WTC11 (cell line): Measurements from ENCODE around the gene RECK.

Experiments used
- CBFB ChIP-seq: sonication (generic); formaldehyde crosslinking; IDR thresholded peaks from 2 replicates; pipeline ENCODE4 v1.8.1; 2022; ENCODE audit warnings: mild to moderate bottlenecking, low read depth, missing genetic modification reagents
- ELF4 ChIP-seq: sonication (generic); formaldehyde crosslinking; IDR thresholded peaks from 2 replicates; pipeline ENCODE4 v1.8.1; 2022; ENCODE audit warnings: low read depth, mild to moderate bottlenecking, moderate library complexity, missing genetic modification reagents
- FOXJ3 ChIP-seq: sonication (generic); formaldehyde crosslinking; IDR thresholded peaks from 2 replicates; pipeline ENCODE4 v1.9.0; 2021; ENCODE audit warnings: missing genetic modification reagents, mild to moderate bottlenecking, borderline replicate concordance
- MYBL2 ChIP-seq: sonication (generic); formaldehyde crosslinking; IDR thresholded peaks from 2 replicates; pipeline ENCODE4 v1.8.1; 2023; ENCODE audit warnings: mild to moderate bottlenecking, moderate library complexity, missing genetic modification reagents
- ZNF416 ChIP-seq: fragments of 250-450 bp; sonication (Bioruptor Pico); IDR thresholded peaks from 2 replicates; pipeline ENCODE4 v1.9.0; 2021; ENCODE audit warnings: mild to moderate bottlenecking, inconsistent platforms
- ZNF423 ChIP-seq: fragments of 250-450 bp; sonication (Bioruptor Pico); IDR thresholded peaks from 2 replicates; pipeline ENCODE4 v2.1.2; 2022; ENCODE audit warnings: mild to moderate bottlenecking, moderate library complexity
- TF ChIP-seq, protein P1 (sequence below): fragments of 200-600 bp; IDR thresholded peaks from 2 replicates; pipeline ENCODE4 v1.8.0; 2022; ENCODE audit warnings: antibody characterized with exemption
- TF ChIP-seq, protein P2 (sequence below): fragments of 250-450 bp; sonication (Bioruptor Pico); IDR thresholded peaks from 2 replicates; pipeline ENCODE4 v2.1.2; 2022; ENCODE audit warnings: mild to moderate bottlenecking, moderate library complexity
- TF ChIP-seq, protein P3 (sequence below): sonication (generic); formaldehyde crosslinking; IDR thresholded peaks from 2 replicates; pipeline ENCODE4 v1.8.0; 2023; ENCODE audit warnings: missing genetic modification reagents, mild to moderate bottlenecking, borderline replicate concordance
- TF ChIP-seq, protein P4 (sequence below): sonication (generic); formaldehyde crosslinking; IDR thresholded peaks from 2 replicates; pipeline ENCODE4 v1.8.0; 2022; ENCODE audit warnings: mild to moderate bottlenecking, missing genetic modification reagents
- TF ChIP-seq, protein P5 (sequence below): sonication (generic); formaldehyde crosslinking; IDR thresholded peaks from 2 replicates; pipeline ENCODE4 v1.8.1; 2022; ENCODE audit warnings: low read depth, mild to moderate bottlenecking, moderate library complexity, missing genetic modification reagents, borderline replicate concordance
- TF ChIP-seq, protein P6 (sequence below): sonication (generic); formaldehyde crosslinking; IDR thresholded peaks from 2 replicates; pipeline ENCODE4 v1.8.0; 2023; ENCODE audit warnings: missing genetic modification reagents
- TF ChIP-seq, protein P7 (sequence below): sonication (generic); formaldehyde crosslinking; IDR thresholded peaks from 2 replicates; pipeline ENCODE4 v1.8.0; 2022; ENCODE audit warnings: mild to moderate bottlenecking, missing genetic modification reagents

DNA sequence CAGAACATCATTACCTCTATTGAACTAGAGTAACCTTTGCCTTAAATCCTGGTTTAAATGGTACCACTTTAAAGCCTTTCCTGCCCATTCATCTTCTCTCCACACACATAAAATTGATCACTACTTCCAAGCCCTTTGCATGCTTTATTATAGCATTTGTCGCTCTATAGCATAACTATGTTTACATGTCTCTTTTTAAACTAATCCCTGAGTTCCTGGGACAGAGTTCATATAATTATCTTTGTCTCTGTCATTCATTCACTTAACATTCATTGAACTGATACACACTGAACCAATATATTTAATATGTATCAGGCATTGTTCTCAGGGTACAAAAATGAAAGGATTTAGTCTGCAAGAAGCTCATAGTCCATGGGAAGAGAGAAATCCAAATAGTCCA lies 37.3 kb downstream of the RECK start:
- TF ChIP-seq, protein P1, sequence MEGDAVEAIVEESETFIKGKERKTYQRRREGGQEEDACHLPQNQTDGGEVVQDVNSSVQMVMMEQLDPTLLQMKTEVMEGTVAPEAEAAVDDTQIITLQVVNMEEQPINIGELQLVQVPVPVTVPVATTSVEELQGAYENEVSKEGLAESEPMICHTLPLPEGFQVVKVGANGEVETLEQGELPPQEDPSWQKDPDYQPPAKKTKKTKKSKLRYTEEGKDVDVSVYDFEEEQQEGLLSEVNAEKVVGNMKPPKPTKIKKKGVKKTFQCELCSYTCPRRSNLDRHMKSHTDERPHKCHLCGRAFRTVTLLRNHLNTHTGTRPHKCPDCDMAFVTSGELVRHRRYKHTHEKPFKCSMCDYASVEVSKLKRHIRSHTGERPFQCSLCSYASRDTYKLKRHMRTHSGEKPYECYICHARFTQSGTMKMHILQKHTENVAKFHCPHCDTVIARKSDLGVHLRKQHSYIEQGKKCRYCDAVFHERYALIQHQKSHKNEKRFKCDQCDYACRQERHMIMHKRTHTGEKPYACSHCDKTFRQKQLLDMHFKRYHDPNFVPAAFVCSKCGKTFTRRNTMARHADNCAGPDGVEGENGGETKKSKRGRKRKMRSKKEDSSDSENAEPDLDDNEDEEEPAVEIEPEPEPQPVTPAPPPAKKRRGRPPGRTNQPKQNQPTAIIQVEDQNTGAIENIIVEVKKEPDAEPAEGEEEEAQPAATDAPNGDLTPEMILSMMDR = no peak
- TF ChIP-seq ZNF423 (no peak), ELF4 (CRISPR knock-in tag) (no peak), CBFB (CRISPR knock-in tag) (no peak), MYBL2 (CRISPR knock-in tag) (no peak), ZNF416 (CRISPR knock-in tag) (no peak), FOXJ3 (CRISPR knock-in tag) (no peak)
- TF ChIP-seq, protein P2, sequence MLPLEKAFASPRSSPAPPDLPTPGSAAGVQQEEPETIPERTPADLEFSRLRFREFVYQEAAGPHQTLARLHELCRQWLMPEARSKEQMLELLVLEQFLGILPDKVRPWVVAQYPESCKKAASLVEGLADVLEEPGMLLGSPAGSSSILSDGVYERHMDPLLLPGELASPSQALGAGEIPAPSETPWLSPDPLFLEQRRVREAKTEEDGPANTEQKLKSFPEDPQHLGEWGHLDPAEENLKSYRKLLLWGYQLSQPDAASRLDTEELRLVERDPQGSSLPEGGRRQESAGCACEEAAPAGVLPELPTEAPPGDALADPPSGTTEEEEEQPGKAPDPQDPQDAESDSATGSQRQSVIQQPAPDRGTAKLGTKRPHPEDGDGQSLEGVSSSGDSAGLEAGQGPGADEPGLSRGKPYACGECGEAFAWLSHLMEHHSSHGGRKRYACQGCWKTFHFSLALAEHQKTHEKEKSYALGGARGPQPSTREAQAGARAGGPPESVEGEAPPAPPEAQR (CRISPR knock-in tag) = no peak
- TF ChIP-seq, protein P3, sequence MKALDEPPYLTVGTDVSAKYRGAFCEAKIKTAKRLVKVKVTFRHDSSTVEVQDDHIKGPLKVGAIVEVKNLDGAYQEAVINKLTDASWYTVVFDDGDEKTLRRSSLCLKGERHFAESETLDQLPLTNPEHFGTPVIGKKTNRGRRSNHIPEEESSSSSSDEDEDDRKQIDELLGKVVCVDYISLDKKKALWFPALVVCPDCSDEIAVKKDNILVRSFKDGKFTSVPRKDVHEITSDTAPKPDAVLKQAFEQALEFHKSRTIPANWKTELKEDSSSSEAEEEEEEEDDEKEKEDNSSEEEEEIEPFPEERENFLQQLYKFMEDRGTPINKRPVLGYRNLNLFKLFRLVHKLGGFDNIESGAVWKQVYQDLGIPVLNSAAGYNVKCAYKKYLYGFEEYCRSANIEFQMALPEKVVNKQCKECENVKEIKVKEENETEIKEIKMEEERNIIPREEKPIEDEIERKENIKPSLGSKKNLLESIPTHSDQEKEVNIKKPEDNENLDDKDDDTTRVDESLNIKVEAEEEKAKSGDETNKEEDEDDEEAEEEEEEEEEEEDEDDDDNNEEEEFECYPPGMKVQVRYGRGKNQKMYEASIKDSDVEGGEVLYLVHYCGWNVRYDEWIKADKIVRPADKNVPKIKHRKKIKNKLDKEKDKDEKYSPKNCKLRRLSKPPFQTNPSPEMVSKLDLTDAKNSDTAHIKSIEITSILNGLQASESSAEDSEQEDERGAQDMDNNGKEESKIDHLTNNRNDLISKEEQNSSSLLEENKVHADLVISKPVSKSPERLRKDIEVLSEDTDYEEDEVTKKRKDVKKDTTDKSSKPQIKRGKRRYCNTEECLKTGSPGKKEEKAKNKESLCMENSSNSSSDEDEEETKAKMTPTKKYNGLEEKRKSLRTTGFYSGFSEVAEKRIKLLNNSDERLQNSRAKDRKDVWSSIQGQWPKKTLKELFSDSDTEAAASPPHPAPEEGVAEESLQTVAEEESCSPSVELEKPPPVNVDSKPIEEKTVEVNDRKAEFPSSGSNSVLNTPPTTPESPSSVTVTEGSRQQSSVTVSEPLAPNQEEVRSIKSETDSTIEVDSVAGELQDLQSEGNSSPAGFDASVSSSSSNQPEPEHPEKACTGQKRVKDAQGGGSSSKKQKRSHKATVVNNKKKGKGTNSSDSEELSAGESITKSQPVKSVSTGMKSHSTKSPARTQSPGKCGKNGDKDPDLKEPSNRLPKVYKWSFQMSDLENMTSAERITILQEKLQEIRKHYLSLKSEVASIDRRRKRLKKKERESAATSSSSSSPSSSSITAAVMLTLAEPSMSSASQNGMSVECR (CRISPR knock-in tag) = no peak
- TF ChIP-seq, protein P4, sequence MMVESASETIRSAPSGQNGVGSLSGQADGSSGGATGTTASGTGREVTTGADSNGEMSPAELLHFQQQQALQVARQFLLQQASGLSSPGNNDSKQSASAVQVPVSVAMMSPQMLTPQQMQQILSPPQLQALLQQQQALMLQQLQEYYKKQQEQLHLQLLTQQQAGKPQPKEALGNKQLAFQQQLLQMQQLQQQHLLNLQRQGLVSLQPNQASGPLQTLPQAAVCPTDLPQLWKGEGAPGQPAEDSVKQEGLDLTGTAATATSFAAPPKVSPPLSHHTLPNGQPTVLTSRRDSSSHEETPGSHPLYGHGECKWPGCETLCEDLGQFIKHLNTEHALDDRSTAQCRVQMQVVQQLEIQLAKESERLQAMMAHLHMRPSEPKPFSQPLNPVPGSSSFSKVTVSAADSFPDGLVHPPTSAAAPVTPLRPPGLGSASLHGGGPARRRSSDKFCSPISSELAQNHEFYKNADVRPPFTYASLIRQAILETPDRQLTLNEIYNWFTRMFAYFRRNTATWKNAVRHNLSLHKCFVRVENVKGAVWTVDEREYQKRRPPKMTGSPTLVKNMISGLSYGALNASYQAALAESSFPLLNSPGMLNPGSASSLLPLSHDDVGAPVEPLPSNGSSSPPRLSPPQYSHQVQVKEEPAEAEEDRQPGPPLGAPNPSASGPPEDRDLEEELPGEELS (CRISPR knock-in tag) = no peak
- TF ChIP-seq, protein P5, sequence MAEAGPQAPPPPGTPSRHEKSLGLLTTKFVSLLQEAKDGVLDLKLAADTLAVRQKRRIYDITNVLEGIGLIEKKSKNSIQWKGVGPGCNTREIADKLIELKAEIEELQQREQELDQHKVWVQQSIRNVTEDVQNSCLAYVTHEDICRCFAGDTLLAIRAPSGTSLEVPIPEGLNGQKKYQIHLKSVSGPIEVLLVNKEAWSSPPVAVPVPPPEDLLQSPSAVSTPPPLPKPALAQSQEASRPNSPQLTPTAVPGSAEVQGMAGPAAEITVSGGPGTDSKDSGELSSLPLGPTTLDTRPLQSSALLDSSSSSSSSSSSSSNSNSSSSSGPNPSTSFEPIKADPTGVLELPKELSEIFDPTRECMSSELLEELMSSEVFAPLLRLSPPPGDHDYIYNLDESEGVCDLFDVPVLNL = no peak
- TF ChIP-seq, protein P6, sequence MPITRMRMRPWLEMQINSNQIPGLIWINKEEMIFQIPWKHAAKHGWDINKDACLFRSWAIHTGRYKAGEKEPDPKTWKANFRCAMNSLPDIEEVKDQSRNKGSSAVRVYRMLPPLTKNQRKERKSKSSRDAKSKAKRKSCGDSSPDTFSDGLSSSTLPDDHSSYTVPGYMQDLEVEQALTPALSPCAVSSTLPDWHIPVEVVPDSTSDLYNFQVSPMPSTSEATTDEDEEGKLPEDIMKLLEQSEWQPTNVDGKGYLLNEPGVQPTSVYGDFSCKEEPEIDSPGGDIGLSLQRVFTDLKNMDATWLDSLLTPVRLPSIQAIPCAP (CRISPR knock-in tag) = no peak
- TF ChIP-seq, protein P7, sequence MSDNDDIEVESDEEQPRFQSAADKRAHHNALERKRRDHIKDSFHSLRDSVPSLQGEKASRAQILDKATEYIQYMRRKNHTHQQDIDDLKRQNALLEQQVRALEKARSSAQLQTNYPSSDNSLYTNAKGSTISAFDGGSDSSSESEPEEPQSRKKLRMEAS (CRISPR knock-in tag) = no peak
